HG03558 (cell line): ENCODE measurements around the gene CHRM4.
"Not testable (repeated sequence)": the region's sequence is repeated elsewhere in the genome, so short reads cannot be mapped to it uniquely, and the experiment has no call there.

ENCODE experiments used
- ATAC-seq: cut with Tn5 transposase; IDR thresholded peaks from one replicate; pipeline ENCODE4 v1.9.1; 2021; ENCODE audit warnings: moderate number of reproducible peaks; ENCODE audit not compliant: unreplicated experiment; ENCODE audit errors: extremely low read depth

The CHRM4 gene

GRCh38 chr11:46371262-46371661 is 20.3 kb downstream of the CHRM4 start:
- ATAC-seq: not testable (repeated sequence)

GRCh38 chr11:46370253-46370652 is 21.3 kb downstream of the CHRM4 start:
- ATAC-seq: no peak

GRCh38 chr11:46369458-46370152 is 22.0 kb downstream of the CHRM4 start:
- ATAC-seq: no peak

- no peak for ATAC-seq
Observed at GRCh38 chr11:46367916-46368267, 23.7 kb downstream of the CHRM4 start.

- no peak for ATAC-seq
Observed at GRCh38 chr11:46367244-46367915, 24.2 kb downstream of the CHRM4 start.

GRCh38 chr11:46366661-46367161 is 24.9 kb downstream of the CHRM4 start:
- ATAC-seq: no peak

- no peak for ATAC-seq
Observed at GRCh38 chr11:46366260-46366659, 25.3 kb downstream of the CHRM4 start.

- no peak for ATAC-seq
Observed at GRCh38 chr11:46364791-46365190, 26.8 kb downstream of the CHRM4 start.

- ATAC-seq: no peak
Observed at GRCh38 chr11:46364056-46364455, 27.5 kb downstream of the CHRM4 start.

GRCh38 chr11:46363455-46364005 is 28.0 kb downstream of the CHRM4 start:
- no peak for ATAC-seq

- no peak for ATAC-seq
Observed at GRCh38 chr11:46363031-46363407, 28.6 kb downstream of the CHRM4 start.

- ATAC-seq: no peak
Observed at GRCh38 chr11:46362156-46363030, 29.2 kb downstream of the CHRM4 start.

GRCh38 chr11:46361283-46362155 is 30.1 kb downstream of the CHRM4 start:
- peak; percentile 69 for ATAC-seq

GRCh38 chr11:46360878-46361277 is 30.7 kb downstream of the CHRM4 start:
- no peak for ATAC-seq

GRCh38 chr11:46359953-46360352 is 31.6 kb downstream of the CHRM4 start:
- no peak for ATAC-seq

GRCh38 chr11:46357483-46357936 is 34.1 kb downstream of the CHRM4 start:
- ATAC-seq: no peak

GRCh38 chr11:46356924-46357482 is 34.6 kb downstream of the CHRM4 start:
- ATAC-seq: no peak

- no peak for ATAC-seq
Observed at GRCh38 chr11:46353698-46354097, 37.9 kb downstream of the CHRM4 start.
